K562 (cell line): ENCODE results near the gene DDX50. TPM values are rescaled to one million over a fixed set of nuclear protein-coding genes. Genes with fewer than 3 reads are reported as not detected.

Experiments
- KLF6 ChIP-seq: fragments of 250-450 bp; sonication (Bioruptor Pico); IDR thresholded peaks from 2 replicates; pipeline ENCODE4 v1.4.0; 2020; ENCODE audit warnings: mild to moderate bottlenecking, moderate library complexity, borderline replicate concordance
- MCM2 ChIP-seq: fragments of 450-650 bp; IDR thresholded peaks from 2 replicates; pipeline ENCODE4 v1.6.1; 2017; ENCODE audit warnings: low read depth, mild to moderate bottlenecking
- NCOA4 ChIP-seq: fragments of 450-650 bp; IDR thresholded peaks from 2 replicates; pipeline ENCODE4 v1.6.1; 2018; ENCODE audit warnings: mild to moderate bottlenecking; ENCODE audit not compliant: partially characterized antibody
- NFRKB ChIP-seq: fragments of 450-650 bp; IDR thresholded peaks from 2 replicates; pipeline ENCODE4 v1.6.1; 2016; ENCODE audit warnings: low read depth
- PHB2 ChIP-seq: fragments of 450-650 bp; IDR thresholded peaks from 2 replicates; pipeline ENCODE4 v1.6.1; 2017; ENCODE audit warnings: low read depth
- PTRF ChIP-seq: fragments of 450-650 bp; IDR thresholded peaks from 2 replicates; pipeline ENCODE4 v1.6.1; 2016; ENCODE audit warnings: mild to moderate bottlenecking, missing genetic modification characterization, missing compliant biosample characterization
- RAD51 ChIP-seq: fragments of 450-650 bp; IDR thresholded peaks from 2 replicates; pipeline ENCODE4 v1.7.1; 2016; ENCODE audit warnings: low read depth, mild to moderate bottlenecking, borderline replicate concordance
- SMARCE1 ChIP-seq: fragments of 450-650 bp; IDR thresholded peaks from 2 replicates; pipeline ENCODE4 v1.7.1; 2016; ENCODE audit warnings: mild to moderate bottlenecking
- U2AF2 ChIP-seq: fragments of 200-400 bp; formaldehyde crosslinking; optimal IDR thresholded peaks from 2 replicates; pipeline ENCODE3; 2017; ENCODE audit warnings: low read depth, mild to moderate bottlenecking, low read length
- ZBTB8A ChIP-seq: fragments of 450-650 bp; IDR thresholded peaks from 2 replicates; pipeline ENCODE4 v1.6.1; 2018; ENCODE audit warnings: mild to moderate bottlenecking, moderate library complexity; ENCODE audit not compliant: partially characterized antibody
- ZNF146 ChIP-seq: IDR thresholded peaks from one replicate; pipeline ENCODE4 v1.6.1; 2018; ENCODE audit warnings: missing compliant biosample characterization; ENCODE audit not compliant: unreplicated experiment
- ZNF274 ChIP-seq: IDR thresholded peaks from 2 replicates; pipeline ENCODE4 v1.6.1; 2011; ENCODE audit warnings: low read depth, mild to moderate bottlenecking, low read length, moderate library complexity, borderline replicate concordance
- polyA plus RNA-seq, 8 experiments: library from polyadenylated mRNA; depleted of rRNA in 4 of 8; stranded (reverse) in 5 of 8; unstranded in 3 of 8; fragments of >200 nt; fragmentation: Nextera tagmentation in 2 of 8; fragmentation: Illumina TruSeq in 1 of 8; extraction: Ambion mirVana in 2 of 8; extraction: Trizol in 1 of 8; gene quantifications; 2 replicates each; pipeline versions ENCODE4 v1.2.1 to v1.2.3, GENCODE V29; 2011 to 2014; ENCODE audit warnings: inconsistent platforms in 1 of 8, missing spikeins in 1 of 8
- total RNA-seq, 7 experiments: library from RNA; depleted of rRNA in 6 of 7; stranded (reverse); fragments of >200 nt in 6 of 7; fragmentation: Illumina TruSeq in 2 of 7; extraction: Trizol in 2 of 7; gene quantifications; 2 replicates each; pipeline versions ENCODE4 v1.2.1 to v1.2.3, GENCODE V29; 2011 to 2021; ENCODE audit warnings: low replicate concordance in 1 of 7
- TF ChIP-seq, protein P1 (sequence below): sonication (generic); formaldehyde crosslinking; IDR thresholded peaks from 2 replicates; pipeline ENCODE4 v1.8.0; 2023; ENCODE audit warnings: missing genetic modification reagents, mild to moderate bottlenecking, borderline replicate concordance
- TF ChIP-seq, protein P2 (sequence below): sonication (generic); formaldehyde crosslinking; IDR thresholded peaks from 2 replicates; pipeline ENCODE4 v1.8.0; 2022; ENCODE audit warnings: mild to moderate bottlenecking, missing genetic modification reagents
- TF ChIP-seq, protein P3 (sequence below): conservative IDR thresholded peaks from 2 replicates; pipeline ENCODE4 v1.6.1; 2011; ENCODE audit warnings: low read depth, mild to moderate bottlenecking, low read length; ENCODE audit not compliant: control insufficient read depth
- TF ChIP-seq, protein P4 (sequence below): IDR thresholded peaks from 2 replicates; pipeline ENCODE4 v1.6.1; 2014; ENCODE audit warnings: antibody characterized with exemption
- TF ChIP-seq, protein P5 (sequence below): fragments of 250-450 bp; sonication (Bioruptor Pico); IDR thresholded peaks from 2 replicates; pipeline ENCODE4 v1.4.0; 2020

DDX50 gene
- total and polyA plus RNA-seq, 9 of the 15 experiments (the other 6 are each of a cell fraction or from before 2014, with no cell fraction given) = 36.7 to 86.8 (median 57.4) TPM

DNA sequence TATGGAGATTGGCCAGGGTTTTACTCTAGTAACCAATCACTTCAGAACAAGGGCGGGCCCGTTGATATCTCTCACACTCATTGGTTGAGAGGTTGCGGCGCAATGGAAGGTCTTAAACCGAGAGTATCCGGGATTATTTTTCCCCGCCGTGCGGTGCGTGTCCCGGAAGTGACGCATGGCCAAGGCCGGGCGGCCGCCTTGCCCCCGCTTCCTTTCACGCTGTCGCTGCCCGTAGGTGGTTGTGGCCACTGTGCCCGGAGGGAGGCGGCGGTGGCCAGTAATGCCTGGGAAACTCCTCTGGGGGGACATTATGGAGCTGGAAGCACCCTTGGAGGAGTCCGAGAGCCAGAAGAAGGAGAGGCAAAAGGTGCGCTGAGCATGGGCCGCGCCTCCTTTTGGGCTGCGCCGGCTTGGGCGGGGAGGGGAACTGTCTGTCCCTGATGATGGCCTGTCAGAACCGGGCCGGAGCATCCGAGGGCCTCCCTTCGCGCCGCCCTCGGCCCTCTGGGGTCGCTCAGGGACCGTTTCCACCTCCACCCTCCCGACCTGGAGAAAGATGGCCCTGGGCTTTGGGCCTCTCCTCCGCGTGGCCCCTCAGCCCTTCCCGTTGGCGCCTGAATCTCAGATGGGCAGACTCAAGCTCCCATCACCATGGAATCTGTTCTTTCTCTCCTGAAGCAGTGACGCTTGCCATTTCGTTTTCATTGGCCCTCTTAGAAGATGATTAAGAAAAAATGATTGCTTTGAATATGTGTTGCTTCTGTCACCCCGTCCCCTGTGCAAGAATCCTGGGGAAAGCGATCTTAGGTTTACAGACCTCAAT is at the start of gene DDX50 (continued):
- TF ChIP-seq, protein P1, sequence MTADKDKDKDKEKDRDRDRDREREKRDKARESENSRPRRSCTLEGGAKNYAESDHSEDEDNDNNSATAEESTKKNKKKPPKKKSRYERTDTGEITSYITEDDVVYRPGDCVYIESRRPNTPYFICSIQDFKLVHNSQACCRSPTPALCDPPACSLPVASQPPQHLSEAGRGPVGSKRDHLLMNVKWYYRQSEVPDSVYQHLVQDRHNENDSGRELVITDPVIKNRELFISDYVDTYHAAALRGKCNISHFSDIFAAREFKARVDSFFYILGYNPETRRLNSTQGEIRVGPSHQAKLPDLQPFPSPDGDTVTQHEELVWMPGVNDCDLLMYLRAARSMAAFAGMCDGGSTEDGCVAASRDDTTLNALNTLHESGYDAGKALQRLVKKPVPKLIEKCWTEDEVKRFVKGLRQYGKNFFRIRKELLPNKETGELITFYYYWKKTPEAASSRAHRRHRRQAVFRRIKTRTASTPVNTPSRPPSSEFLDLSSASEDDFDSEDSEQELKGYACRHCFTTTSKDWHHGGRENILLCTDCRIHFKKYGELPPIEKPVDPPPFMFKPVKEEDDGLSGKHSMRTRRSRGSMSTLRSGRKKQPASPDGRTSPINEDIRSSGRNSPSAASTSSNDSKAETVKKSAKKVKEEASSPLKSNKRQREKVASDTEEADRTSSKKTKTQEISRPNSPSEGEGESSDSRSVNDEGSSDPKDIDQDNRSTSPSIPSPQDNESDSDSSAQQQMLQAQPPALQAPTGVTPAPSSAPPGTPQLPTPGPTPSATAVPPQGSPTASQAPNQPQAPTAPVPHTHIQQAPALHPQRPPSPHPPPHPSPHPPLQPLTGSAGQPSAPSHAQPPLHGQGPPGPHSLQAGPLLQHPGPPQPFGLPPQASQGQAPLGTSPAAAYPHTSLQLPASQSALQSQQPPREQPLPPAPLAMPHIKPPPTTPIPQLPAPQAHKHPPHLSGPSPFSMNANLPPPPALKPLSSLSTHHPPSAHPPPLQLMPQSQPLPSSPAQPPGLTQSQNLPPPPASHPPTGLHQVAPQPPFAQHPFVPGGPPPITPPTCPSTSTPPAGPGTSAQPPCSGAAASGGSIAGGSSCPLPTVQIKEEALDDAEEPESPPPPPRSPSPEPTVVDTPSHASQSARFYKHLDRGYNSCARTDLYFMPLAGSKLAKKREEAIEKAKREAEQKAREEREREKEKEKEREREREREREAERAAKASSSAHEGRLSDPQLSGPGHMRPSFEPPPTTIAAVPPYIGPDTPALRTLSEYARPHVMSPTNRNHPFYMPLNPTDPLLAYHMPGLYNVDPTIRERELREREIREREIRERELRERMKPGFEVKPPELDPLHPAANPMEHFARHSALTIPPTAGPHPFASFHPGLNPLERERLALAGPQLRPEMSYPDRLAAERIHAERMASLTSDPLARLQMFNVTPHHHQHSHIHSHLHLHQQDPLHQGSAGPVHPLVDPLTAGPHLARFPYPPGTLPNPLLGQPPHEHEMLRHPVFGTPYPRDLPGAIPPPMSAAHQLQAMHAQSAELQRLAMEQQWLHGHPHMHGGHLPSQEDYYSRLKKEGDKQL (CRISPR knock-in tag) = no peak
- peak; percentile 36; the same call in 1 of the 2 replicates for TF ChIP-seq SMARCE1
- TF ChIP-seq KLF6 (CRISPR knock-in tag) = no peak
- no peak for TF ChIP-seq ZNF146 (CRISPR knock-in tag)
- TF ChIP-seq ZNF274 = no peak
- no peak for TF ChIP-seq U2AF2
- TF ChIP-seq PTRF (tag) = no peak
- no peak; the same call in 1 of the 2 replicates for TF ChIP-seq NFRKB
- no peak for TF ChIP-seq MCM2
- no peak for TF ChIP-seq ZBTB8A
- no peak for TF ChIP-seq RAD51
- TF ChIP-seq, protein P2, sequence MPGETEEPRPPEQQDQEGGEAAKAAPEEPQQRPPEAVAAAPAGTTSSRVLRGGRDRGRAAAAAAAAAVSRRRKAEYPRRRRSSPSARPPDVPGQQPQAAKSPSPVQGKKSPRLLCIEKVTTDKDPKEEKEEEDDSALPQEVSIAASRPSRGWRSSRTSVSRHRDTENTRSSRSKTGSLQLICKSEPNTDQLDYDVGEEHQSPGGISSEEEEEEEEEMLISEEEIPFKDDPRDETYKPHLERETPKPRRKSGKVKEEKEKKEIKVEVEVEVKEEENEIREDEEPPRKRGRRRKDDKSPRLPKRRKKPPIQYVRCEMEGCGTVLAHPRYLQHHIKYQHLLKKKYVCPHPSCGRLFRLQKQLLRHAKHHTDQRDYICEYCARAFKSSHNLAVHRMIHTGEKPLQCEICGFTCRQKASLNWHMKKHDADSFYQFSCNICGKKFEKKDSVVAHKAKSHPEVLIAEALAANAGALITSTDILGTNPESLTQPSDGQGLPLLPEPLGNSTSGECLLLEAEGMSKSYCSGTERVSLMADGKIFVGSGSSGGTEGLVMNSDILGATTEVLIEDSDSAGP (CRISPR knock-in tag) = no peak
- TF ChIP-seq, protein P3, sequence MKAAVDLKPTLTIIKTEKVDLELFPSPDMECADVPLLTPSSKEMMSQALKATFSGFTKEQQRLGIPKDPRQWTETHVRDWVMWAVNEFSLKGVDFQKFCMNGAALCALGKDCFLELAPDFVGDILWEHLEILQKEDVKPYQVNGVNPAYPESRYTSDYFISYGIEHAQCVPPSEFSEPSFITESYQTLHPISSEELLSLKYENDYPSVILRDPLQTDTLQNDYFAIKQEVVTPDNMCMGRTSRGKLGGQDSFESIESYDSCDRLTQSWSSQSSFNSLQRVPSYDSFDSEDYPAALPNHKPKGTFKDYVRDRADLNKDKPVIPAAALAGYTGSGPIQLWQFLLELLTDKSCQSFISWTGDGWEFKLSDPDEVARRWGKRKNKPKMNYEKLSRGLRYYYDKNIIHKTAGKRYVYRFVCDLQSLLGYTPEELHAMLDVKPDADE = peak; percentile 55
- no peak for TF ChIP-seq PHB2
- TF ChIP-seq NCOA4 = no peak
- TF ChIP-seq, protein P4, sequence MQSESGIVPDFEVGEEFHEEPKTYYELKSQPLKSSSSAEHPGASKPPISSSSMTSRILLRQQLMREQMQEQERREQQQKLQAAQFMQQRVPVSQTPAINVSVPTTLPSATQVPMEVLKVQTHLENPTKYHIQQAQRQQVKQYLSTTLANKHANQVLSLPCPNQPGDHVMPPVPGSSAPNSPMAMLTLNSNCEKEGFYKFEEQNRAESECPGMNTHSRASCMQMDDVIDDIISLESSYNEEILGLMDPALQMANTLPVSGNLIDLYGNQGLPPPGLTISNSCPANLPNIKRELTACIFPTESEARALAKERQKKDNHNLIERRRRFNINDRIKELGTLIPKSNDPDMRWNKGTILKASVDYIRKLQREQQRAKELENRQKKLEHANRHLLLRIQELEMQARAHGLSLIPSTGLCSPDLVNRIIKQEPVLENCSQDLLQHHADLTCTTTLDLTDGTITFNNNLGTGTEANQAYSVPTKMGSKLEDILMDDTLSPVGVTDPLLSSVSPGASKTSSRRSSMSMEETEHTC = no peak
- TF ChIP-seq, protein P5, sequence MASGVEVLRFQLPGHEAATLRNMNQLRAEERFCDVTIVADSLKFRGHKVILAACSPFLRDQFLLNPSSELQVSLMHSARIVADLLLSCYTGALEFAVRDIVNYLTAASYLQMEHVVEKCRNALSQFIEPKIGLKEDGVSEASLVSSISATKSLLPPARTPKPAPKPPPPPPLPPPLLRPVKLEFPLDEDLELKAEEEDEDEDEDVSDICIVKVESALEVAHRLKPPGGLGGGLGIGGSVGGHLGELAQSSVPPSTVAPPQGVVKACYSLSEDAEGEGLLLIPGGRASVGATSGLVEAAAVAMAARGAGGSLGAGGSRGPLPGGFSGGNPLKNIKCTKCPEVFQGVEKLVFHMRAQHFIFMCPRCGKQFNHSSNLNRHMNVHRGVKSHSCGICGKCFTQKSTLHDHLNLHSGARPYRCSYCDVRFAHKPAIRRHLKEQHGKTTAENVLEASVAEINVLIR = peak; percentile 93
